Ectodermal cell (in vitro differentiated cells): Measurements from ENCODE around the gene DNAAF2.

Source experiments
- H3K27ac ChIP-seq: 2 replicates; pipeline ENCODE4 v1.7.0; 2013; ENCODE audit warnings: mild to moderate bottlenecking, low read depth, low read length; ENCODE audit not compliant: insufficient read depth, poor library complexity, severe bottlenecking
- H3K27me3 ChIP-seq: 2 replicates; pipeline ENCODE4 v1.7.0; 2013; ENCODE audit warnings: mild to moderate bottlenecking, low read length; ENCODE audit not compliant: insufficient read depth, control insufficient read depth, poor library complexity, severe bottlenecking
- H3K36me3 ChIP-seq: one replicate; pipeline ENCODE4 v1.7.0; 2013; ENCODE audit warnings: low read length; ENCODE audit not compliant: control insufficient read depth, insufficient read depth
- H3K4me1 ChIP-seq: one replicate; pipeline ENCODE4 v1.7.0; 2013; ENCODE audit warnings: low read length; ENCODE audit not compliant: control insufficient read depth, insufficient read depth
- H3K4me3 ChIP-seq: 2 replicates; pipeline ENCODE4 v1.7.0; 2013; ENCODE audit warnings: low read depth, low read length, control low read depth; ENCODE audit not compliant: insufficient read depth
- H3K9me3 ChIP-seq: 2 replicates; pipeline ENCODE4 v1.7.0; 2013; ENCODE audit warnings: mild to moderate bottlenecking, low read length, moderate library complexity; ENCODE audit not compliant: control insufficient read depth
- WGBS, 2 experiments: methylation state at CpG; one replicate each; pipeline ENCODE4 v1.1.7; 2013; ENCODE audit warnings: missing lambda C conversion rate in 2 of 2; 5-methylcytosine and 5-hydroxymethylcytosine counted together

Gene DNAAF2

DNA sequence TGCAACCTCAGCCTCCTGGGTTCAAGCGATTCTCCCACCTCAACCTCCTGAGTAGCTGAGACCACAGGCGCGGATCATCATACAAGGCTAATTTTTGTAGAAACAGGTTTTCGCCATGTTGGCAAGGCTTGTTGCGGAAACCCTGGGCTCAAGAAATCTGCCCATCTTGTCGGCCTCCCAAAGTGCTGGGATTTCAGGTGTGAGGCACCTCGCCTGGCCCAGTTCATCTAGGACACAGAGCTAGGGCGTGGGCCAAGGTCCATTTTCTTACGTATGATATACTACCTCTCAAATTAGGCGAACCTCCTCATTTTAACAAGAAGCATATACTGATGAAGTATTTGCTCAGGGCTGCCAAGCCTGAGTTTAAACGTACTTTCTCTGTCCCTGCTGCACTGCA, 51.0 kb downstream of the DNAAF2 start:
- Histone ChIP-seq H3K4me3 (peak overlapping the region; percentile 99), H3K4me1 (peaks cover 7% of the 10 kb centered on the region), H3K36me3 (peaks cover 24% of the 10 kb centered on the region), H3K9me3 (no peaks in the 10 kb centered on the region), H3K27ac (no peak overlapping the region), H3K27me3 (no peaks in the 10 kb centered on the region)
- WGBS, 2 experiments: 86 to 91% methylated on average over 11 of the region's 11 CpGs

DNA sequence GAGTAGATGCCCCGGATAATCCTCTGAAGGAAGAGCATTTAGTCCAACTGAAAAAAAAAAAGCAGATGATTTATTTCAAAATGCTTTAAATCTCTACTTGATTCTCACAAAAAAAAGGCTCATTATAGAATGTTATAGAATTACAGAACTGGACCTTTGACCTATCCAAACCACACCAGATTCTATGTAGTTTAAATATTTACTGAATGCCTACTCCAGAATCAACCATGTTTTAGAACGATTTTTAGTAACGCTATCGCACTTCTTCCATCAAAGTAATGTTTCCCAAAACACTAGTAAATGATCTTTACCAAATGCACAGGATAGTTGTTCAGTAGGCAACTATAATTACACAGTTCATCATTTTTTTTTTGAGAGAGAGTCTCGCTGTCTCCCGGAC, 51.4 kb downstream of the DNAAF2 start:
- peaks cover 7% of the 10 kb centered on the region for H3K4me1 ChIP-seq
- no peaks in the 10 kb centered on the region for H3K27me3 ChIP-seq
- 91 to 95% methylated on average over 5 to 6 of the region's 6 CpGs for WGBS, 2 experiments
- H3K4me3 ChIP-seq: peak overlapping the region; percentile 4
- H3K36me3 ChIP-seq: peaks cover 24% of the 10 kb centered on the region
- H3K27ac ChIP-seq: no peak overlapping the region
- no peaks in the 10 kb centered on the region for H3K9me3 ChIP-seq

DNA sequence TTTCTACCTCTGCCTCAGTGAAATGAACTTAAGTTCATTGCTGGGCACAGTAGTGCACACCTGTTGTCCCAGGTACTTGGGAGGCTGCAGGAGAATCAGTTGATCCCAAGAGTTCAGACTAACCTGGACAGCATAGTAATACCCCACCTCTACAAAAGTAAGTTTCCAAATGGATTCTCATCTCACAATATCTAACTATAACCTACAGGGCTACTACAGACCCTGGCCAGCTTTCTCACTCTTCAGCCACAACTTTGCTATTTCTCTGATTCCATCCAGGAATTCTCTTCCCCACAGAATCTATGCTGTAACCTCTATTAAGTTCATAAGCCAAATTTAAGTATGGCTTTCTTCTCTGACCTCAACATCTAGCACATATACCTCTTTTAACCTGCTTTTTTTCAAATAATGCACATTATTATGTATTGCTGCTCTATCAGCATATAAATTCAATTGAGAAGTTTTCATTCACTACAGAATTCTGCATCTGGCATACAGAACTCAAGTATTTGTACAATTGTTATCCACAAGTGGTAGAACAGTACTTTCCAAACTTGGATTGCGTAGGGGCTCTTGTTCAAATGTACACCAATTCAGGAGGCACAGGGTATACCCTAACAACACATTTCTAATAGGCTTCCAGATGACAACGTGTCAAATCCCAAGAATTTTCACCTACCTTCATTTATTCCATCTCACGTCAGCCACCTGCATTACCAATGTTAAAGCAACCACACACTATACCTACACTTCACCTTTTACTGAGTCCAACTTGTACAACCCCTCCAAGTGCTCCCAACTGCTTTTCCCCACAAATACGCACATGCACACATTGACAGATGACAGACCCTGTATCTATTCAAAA, 52.7 kb downstream of the DNAAF2 start:
- 91 to 93% methylated on average over 3 of the region's 4 CpGs for WGBS, 2 experiments
- H3K36me3 ChIP-seq: peaks cover 28% of the 10 kb centered on the region
- no peaks in the 10 kb centered on the region for H3K27me3 ChIP-seq
- H3K9me3 ChIP-seq: no peaks in the 10 kb centered on the region
- H3K4me3 ChIP-seq: no peak overlapping the region
- H3K27ac ChIP-seq: peak overlapping the region; percentile 23
- peaks cover 7% of the 10 kb centered on the region for H3K4me1 ChIP-seq

DNA sequence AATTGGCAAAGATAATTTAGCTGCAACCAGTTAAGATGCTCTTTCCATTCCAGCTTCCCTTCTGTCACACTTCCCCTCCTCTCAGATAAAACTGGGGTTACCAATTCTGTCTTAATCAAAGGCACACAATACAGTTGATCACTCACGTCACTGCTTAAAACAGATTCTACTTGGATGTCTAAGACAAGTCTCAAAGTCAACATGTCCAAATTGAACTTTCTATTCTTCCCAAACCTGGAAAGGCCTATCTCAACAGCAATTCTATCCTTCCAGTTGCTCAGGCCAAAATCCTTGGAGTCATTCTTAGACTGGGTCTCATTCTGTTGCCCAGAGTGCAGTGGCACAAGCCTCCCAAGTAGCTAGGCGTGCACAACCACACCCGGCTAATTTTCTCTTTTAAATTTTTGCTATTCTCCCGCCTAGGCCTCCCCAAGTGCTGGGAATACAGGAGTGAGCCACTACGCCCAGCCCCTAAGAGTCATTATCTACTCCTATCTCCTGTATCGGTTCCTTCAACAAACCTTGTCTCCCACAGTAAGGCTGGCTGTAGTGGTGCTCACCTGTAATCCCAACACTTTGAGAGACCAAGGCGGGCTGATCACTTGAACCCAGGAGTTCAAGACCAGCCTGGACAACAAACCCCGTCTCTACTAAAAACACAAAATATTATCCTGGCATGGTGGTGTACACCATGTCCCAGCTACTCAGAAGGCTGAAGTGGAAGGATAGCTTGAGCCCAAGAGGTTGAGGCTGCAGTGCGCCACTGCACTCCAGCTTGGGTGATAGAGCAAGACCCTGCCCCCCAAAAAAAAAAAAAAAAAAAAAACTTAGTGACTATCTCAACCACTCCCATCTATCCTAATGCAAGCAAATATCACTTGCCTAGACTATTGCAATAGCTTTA, 53.6 kb downstream of the DNAAF2 start:
- Histone ChIP-seq H3K36me3 (peaks cover 29% of the 10 kb centered on the region), H3K27me3 (no peaks in the 10 kb centered on the region), H3K9me3 (no peaks in the 10 kb centered on the region), H3K27ac (no peak overlapping the region), H3K4me1 (peaks cover 7% of the 10 kb centered on the region), H3K4me3 (no peak overlapping the region)
- WGBS, 2 experiments: 95% methylated on average over 9 of the region's 9 CpGs

DNA sequence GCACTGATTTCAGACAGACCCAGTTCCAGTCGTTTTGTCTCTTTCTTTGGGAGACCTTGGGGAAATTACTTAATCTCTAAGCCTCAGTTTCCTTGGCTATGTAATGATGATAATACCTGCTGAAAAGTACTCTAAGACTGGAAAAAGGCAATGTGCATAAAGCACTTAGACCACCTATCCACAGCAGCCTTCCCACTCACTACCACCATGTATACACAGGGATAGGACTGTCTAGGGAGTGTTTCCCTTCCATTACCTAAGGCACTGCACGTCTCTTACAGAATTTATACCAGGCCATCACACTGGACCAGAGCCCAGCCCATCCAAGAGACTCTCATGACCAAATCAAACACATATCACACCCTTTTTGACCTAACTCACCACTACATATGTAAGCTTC, 55.2 kb downstream of the DNAAF2 start:
- no peak overlapping the region for H3K4me3 ChIP-seq
- H3K36me3 ChIP-seq: peaks cover 29% of the 10 kb centered on the region
- peaks cover 7% of the 10 kb centered on the region for H3K4me1 ChIP-seq
- H3K9me3 ChIP-seq: no peaks in the 10 kb centered on the region
- WGBS, 2 experiments: 93 to 98% methylated on average over 2 of the region's 2 CpGs
- H3K27ac ChIP-seq: no peak overlapping the region
- no peaks in the 10 kb centered on the region for H3K27me3 ChIP-seq

DNA sequence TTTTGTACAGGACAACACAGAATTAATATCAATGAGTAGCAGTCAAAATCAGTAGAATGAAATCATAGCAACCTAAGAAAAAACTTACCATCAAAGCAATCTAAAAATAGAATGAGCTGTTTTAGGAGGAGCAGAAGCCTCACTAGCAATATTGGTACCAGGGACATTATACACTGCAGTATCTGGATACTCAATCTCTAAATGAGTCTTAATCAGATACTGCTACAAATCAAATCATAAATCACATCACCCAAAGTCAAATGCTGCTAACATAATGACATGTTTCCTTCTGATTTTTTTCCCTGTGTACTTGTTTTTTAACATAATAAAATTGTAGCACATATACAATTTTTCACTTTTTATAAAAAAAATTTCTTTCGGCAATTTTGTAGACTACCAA, 56.9 kb downstream of the DNAAF2 start:
- no peak overlapping the region for H3K4me3 ChIP-seq

More for the DNA sequence above, 56.9 kb downstream of the DNAAF2 start:
- no peak overlapping the region for H3K27ac ChIP-seq
- H3K27me3 ChIP-seq: no peaks in the 10 kb centered on the region
- H3K36me3 ChIP-seq: peaks cover 15% of the 10 kb centered on the region
- no peaks in the 10 kb centered on the region for H3K4me1 ChIP-seq
- H3K9me3 ChIP-seq: no peaks in the 10 kb centered on the region
- 94 to 100% methylated on average over 1 of the region's 1 CpG for WGBS, 2 experiments
